ENCODE data around the gene FOXO6. TPM values are rescaled to one million over a fixed set of nuclear protein-coding genes. Genes with fewer than 3 reads are reported as not detected.
A peak's percentile ranks its signal among the peaks of the same experiment; 100 is the strongest.

The FOXO6 gene
- total RNA-seq, 1 donor from 2014 or later: 1.4 TPM

DNA sequence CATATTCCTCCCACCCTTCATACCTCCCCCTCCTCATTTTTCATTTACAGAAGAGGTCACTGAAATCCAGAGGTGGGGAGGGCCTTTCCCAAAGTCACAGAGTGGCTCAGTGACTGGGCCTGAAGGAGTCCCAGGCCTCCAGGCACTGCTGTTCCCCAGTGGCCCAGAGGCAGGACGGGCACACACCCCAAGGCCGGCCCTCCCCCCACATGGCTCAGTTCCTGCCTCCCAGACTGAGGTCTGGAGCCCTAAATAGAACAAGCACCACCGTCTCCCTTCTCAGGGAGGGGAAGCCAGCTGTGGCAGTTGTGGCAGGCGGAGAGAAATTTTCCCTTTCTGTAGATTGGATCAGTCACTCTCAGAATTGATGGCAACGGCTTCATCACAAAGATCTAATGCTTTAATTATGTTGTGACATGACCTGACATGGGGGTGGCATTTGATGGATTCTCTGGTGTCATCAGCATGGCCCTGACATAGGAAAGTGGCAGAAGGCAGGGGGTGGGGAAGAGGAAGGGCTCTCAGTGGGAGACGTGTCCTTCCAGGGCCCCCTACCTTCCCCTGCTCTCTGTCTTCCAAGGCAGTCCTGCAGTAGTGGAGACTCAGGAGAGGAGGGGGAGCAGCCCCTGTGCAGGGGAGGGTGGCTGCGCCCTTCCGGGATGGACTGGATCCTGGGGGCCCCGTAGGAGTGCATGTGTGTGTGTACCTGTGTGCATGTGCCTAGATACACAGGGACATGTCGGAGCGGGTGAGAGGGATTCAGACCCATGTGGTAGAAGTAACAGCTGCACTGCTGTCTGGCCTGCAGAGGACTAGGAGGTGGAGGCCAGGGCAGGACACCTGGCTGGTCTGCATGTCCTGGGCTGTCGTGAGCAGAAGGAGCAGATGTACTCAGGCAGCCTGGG is 41.2 kb upstream of the FOXO6 start:
- Mint-ChIP-seq H3K9me3 (no peaks in the 10 kb centered on the region), H3K4me3 (no peak overlapping the region), H3K27me3 (ENCODE audit: low read depth) (no peaks in the 10 kb centered on the region), H3K4me1 (peaks cover 11% of the 10 kb centered on the region), H3K27ac (ENCODE audit: unreplicated experiment) (peak overlapping the region; percentile 15), H3K36me3 (ENCODE audit: low read depth) (no peaks in the 10 kb centered on the region)
- no peak for DNase-seq (ENCODE audit: low read depth, low spot score)
- TF ChIP-seq, protein P1, sequence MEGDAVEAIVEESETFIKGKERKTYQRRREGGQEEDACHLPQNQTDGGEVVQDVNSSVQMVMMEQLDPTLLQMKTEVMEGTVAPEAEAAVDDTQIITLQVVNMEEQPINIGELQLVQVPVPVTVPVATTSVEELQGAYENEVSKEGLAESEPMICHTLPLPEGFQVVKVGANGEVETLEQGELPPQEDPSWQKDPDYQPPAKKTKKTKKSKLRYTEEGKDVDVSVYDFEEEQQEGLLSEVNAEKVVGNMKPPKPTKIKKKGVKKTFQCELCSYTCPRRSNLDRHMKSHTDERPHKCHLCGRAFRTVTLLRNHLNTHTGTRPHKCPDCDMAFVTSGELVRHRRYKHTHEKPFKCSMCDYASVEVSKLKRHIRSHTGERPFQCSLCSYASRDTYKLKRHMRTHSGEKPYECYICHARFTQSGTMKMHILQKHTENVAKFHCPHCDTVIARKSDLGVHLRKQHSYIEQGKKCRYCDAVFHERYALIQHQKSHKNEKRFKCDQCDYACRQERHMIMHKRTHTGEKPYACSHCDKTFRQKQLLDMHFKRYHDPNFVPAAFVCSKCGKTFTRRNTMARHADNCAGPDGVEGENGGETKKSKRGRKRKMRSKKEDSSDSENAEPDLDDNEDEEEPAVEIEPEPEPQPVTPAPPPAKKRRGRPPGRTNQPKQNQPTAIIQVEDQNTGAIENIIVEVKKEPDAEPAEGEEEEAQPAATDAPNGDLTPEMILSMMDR (conservative IDR thresholded peaks at IDR 0.05): no peak

DNA sequence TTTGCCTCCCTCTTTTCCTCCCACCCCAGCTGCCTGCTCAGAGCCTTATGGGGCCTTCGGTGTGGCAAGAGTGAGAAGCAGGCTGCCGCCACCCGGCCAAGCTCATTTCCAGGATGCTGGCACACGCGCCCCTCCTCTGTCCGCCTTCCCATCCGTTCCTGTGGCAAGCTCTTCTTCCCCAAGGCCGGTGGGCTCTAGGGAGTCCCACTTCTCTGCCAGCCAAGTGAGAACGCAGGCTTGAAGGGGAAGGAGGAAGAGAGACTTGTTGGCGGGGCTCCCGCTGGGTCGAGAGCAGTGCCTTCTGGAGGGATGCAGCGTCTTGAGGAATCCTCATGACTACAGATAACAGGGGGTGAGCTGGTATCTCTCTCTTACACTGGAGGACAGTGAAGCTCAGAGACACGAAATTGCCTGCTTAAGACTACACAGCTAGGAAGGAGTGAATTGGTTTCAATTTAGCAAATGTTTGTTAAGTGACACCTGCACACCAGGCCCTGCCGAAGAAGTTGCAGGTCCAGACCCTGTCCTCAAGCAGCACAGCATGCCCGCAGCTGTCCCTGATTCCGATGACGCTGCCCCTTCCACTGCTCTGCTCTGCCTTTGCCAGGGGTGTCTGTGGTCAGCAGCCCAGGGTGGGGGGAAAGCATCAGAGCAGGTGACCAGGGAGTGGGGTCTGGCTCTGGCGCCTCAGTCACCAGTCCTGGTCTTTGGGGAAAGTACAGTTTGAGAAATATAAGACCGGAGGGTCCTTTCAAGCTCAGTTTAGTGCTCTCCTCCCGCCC is 40.1 kb upstream of the FOXO6 start:
- no peaks in the 10 kb centered on the region for H3K27me3 Mint-ChIP-seq (ENCODE audit: low read depth)
- peaks cover 3% of the 10 kb centered on the region for H3K4me1 Mint-ChIP-seq
- H3K9me3 Mint-ChIP-seq: no peaks in the 10 kb centered on the region
- TF ChIP-seq, protein P1 (conservative IDR thresholded peaks at IDR 0.05): no peak
- DNase-seq (ENCODE audit: low read depth, low spot score): no peak
- no peaks in the 10 kb centered on the region for H3K36me3 Mint-ChIP-seq (ENCODE audit: low read depth)
- no peak overlapping the region for H3K27ac Mint-ChIP-seq (ENCODE audit: unreplicated experiment)
- no peak overlapping the region for H3K4me3 Mint-ChIP-seq

DNA sequence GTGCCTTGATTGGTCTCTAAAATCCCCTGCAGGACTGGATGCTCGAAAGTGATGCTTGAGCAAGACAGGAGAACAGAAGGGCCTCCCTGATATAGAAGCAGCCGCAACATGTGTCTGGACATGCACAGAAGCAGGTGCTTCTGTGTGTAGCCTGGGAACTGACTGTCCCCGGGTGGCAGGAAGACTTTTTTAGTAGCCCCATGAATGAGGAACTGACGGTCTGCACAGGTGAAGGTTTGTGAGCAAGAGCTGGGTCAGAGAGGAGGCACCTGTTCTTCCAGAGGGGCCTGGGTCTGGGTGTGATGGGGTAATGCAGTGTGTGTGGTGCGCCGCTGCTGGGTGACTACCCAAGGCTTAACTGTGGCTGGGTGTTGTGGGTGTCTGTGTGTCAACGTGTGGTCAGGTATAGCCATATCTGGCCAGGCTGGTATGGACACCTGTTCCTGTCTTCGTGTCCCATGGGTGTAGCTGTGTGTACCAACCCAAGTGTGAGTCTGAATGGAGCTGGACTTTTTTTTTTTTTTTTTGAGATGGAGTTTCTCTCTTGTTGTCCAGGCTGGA is 39.1 kb upstream of the FOXO6 start:
- H3K4me3 Mint-ChIP-seq: no peak overlapping the region
- H3K9me3 Mint-ChIP-seq: no peaks in the 10 kb centered on the region
- H3K27ac Mint-ChIP-seq (ENCODE audit: unreplicated experiment): no peak overlapping the region
- no peaks in the 10 kb centered on the region for H3K36me3 Mint-ChIP-seq (ENCODE audit: low read depth)
- peaks cover 3% of the 10 kb centered on the region for H3K4me1 Mint-ChIP-seq
- TF ChIP-seq, protein P1 (conservative IDR thresholded peaks at IDR 0.05): no peak
- DNase-seq (ENCODE audit: low read depth, low spot score): no peak
- no peaks in the 10 kb centered on the region for H3K27me3 Mint-ChIP-seq (ENCODE audit: low read depth)

DNA sequence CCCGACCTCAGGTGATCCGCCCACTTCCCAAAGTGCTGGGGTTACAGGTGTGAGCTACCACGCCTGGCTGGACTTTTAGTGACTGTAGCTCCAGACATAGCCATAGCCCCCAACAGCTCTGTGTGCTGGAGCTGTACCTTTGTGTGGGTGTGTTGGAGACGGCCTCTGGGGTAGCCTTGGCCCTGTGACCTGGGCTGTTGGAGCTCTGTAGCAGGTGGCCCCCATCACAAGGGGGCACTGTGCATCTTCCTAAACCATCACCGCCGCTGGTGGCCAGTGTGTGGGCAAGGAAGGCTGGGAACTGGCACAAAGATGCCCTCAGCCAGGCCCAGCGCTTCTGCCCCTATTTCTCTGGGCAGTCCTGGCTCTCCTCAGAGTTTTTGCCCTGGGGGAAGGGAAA is 38.4 kb upstream of the FOXO6 start:
- no peaks in the 10 kb centered on the region for H3K9me3 Mint-ChIP-seq

DNA sequence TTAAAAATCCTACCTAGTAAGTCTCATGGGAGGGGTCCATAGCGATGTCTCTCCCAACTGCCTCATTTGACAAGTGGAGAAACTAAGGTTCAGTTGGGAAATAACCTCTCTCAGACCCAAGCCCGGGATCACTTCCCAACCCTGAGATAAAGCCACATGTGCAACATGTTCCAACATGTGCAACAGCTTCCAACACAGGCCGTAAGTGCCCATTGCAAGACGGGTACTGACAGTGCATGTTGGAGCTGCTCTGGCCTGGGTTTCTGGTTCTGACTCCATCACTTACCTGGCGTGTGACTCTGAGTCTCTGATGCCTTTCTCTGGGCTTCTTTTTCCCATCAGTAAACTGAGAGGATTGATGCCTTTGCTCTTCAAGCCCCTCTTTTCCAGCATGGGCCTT is 38.0 kb upstream of the FOXO6 start:
- Mint-ChIP-seq H3K4me1 (peaks cover 3% of the 10 kb centered on the region), H3K27me3 (ENCODE audit: low read depth) (no peaks in the 10 kb centered on the region), H3K4me3 (no peak overlapping the region), H3K9me3 (no peaks in the 10 kb centered on the region), H3K36me3 (ENCODE audit: low read depth) (no peaks in the 10 kb centered on the region), H3K27ac (ENCODE audit: unreplicated experiment) (no peak overlapping the region)
- DNase-seq (ENCODE audit: low read depth, low spot score): no peak
- TF ChIP-seq, protein P1 (conservative IDR thresholded peaks at IDR 0.05): no peak

More for the DNA sequence above, 38.4 kb upstream of the FOXO6 start:
- H3K4me3 Mint-ChIP-seq: no peak overlapping the region
- no peaks in the 10 kb centered on the region for H3K36me3 Mint-ChIP-seq (ENCODE audit: low read depth)
- no peak for DNase-seq (ENCODE audit: low read depth, low spot score)
- peaks cover 3% of the 10 kb centered on the region for H3K4me1 Mint-ChIP-seq
- TF ChIP-seq, protein P1 (conservative IDR thresholded peaks at IDR 0.05): peak; percentile 56
- no peaks in the 10 kb centered on the region for H3K27me3 Mint-ChIP-seq (ENCODE audit: low read depth)
- H3K27ac Mint-ChIP-seq (ENCODE audit: unreplicated experiment): no peak overlapping the region
